A549 (cell line): Measurements from ENCODE around the gene PNPLA2.
A peak's percentile ranks its signal among the peaks of the same experiment; 100 is the strongest.

Experiments
- BHLHE40 ChIP-seq: IDR thresholded peaks from 2 replicates; pipeline ENCODE4 v1.6.1; 2012; ENCODE audit warnings: low read depth, low read length, inconsistent platforms
- EP300 ChIP-seq, 2 experiments: fragments of >200 bp; sonication (Bioruptor Twin); formaldehyde crosslinking; IDR thresholded peaks; 2 replicates in 1 of 2; 3 replicates in 1 of 2; pipeline ENCODE4 v1.6.1; 2016 to 2017
- POLR2A ChIP-seq: IDR thresholded peaks from 2 replicates; pipeline ENCODE4 v1.6.1; 2012; ENCODE audit warnings: mild to moderate bottlenecking, low read length
- POLR2AphosphoS2 ChIP-seq: conservative IDR thresholded peaks from 2 replicates; pipeline ENCODE4 v1.6.1; 2012; ENCODE audit warnings: low read length, improper control_type of control experiment, inconsistent platforms
- RCOR1 ChIP-seq: fragments of 150-350 bp; IDR thresholded peaks from 2 replicates; pipeline ENCODE4 v1.6.1; 2014; ENCODE audit warnings: antibody characterized with exemption, low read length, low read depth
- ZFP36 ChIP-seq: fragments of 450-650 bp; IDR thresholded peaks from 2 replicates; pipeline ENCODE4 v1.6.1; 2014; ENCODE audit warnings: borderline replicate concordance; ENCODE audit not compliant: partially characterized antibody
- TF ChIP-seq, protein P1 (sequence below): fragments of >200 bp; sonication (Bioruptor Twin); formaldehyde crosslinking; IDR thresholded peaks from 3 replicates; pipeline ENCODE4 v1.5.1; 2016
- TF ChIP-seq, protein P2 (sequence below): IDR thresholded peaks from 2 replicates; pipeline ENCODE4 v1.6.1; 2012

DNA sequence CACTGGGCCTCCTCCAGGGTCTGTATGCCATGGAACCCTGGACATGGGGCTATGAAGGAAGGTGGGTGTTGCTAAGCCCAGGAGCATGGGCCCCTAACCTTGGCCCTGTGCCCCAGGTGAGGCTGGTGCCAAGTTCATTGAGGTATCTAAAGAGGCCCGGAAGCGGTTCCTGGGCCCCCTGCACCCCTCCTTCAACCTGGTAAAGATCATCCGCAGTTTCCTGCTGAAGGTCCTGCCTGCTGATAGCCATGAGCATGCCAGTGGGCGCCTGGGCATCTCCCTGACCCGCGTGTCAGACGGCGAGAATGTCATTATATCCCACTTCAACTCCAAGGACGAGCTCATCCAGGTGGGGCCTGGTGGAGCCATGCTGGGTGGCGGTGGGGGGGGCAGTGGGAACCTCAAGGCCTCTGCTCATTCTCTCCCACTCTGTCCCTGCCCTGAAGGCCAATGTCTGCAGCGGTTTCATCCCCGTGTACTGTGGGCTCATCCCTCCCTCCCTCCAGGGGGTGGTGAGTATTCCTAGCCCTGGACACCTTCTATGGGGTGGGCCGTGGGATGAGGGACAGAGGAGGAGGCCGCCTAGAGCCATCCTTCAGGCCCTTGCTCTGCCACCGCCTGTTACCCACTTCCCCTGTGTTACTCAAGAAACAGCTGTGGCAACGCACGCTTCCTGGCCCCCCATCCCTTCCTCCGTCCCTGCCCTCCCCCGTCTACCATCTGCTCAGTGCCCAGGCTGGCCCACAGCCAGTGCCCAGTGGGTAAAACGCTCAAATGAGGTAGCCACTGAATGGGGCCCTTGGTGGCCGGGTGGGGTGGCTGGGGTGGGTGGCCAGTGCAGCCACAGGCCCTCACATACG lies 3.0 kb downstream of the PNPLA2 start:
- no peak for TF ChIP-seq RCOR1
- no peak for TF ChIP-seq POLR2AphosphoS2
- TF ChIP-seq, protein P1, sequence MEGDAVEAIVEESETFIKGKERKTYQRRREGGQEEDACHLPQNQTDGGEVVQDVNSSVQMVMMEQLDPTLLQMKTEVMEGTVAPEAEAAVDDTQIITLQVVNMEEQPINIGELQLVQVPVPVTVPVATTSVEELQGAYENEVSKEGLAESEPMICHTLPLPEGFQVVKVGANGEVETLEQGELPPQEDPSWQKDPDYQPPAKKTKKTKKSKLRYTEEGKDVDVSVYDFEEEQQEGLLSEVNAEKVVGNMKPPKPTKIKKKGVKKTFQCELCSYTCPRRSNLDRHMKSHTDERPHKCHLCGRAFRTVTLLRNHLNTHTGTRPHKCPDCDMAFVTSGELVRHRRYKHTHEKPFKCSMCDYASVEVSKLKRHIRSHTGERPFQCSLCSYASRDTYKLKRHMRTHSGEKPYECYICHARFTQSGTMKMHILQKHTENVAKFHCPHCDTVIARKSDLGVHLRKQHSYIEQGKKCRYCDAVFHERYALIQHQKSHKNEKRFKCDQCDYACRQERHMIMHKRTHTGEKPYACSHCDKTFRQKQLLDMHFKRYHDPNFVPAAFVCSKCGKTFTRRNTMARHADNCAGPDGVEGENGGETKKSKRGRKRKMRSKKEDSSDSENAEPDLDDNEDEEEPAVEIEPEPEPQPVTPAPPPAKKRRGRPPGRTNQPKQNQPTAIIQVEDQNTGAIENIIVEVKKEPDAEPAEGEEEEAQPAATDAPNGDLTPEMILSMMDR: no peak
- no peak for TF ChIP-seq EP300 (IDR thresholded peaks at IDR 0.05)
- TF ChIP-seq, protein P2, sequence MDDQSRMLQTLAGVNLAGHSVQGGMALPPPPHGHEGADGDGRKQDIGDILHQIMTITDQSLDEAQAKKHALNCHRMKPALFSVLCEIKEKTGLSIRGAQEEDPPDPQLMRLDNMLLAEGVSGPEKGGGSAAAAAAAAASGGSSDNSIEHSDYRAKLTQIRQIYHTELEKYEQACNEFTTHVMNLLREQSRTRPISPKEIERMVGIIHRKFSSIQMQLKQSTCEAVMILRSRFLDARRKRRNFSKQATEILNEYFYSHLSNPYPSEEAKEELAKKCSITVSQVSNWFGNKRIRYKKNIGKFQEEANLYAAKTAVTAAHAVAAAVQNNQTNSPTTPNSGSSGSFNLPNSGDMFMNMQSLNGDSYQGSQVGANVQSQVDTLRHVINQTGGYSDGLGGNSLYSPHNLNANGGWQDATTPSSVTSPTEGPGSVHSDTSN: 0 out of 2 replicates have a peak, but pooled peaks have one; percentile 1
- no peak for TF ChIP-seq ZFP36
- TF ChIP-seq POLR2A: no peak
- no peak for TF ChIP-seq BHLHE40
